Pulmonary artery endothelial cell (primary cell): Measurements from ENCODE around the gene CRNN. TPM values are rescaled to one million over a fixed set of nuclear protein-coding genes. Genes with fewer than 3 reads are reported as not detected.

ENCODE experiments used
- DNase-seq: peaks from one replicate; pipeline ENCODE4 v3.0.0-alpha.2; 2011; ENCODE audit warnings: low read depth, low spot score
- total RNA-seq: library from RNA; depleted of rRNA; stranded (reverse); fragments of >200 nt; gene quantifications from 2 replicates; pipeline ENCODE4 v1.2.3, GENCODE V29; 2014

CRNN gene
- not detected in 2 replicates for total RNA-seq

- DNase-seq = no peak
Observed at GRCh38 chr1:152413909-152414308, at the start of gene CRNN. TSS of gene CRNN (minus strand) at chr1:152414263. CDS start at chr1:152412233, 2,030 bp downstream.

GRCh38 chr1:152462636-152463035 lies 48.6 kb upstream of the CRNN start:
- no peak for DNase-seq

GRCh38 chr1:152461544-152461943 lies 47.5 kb upstream of the CRNN start:
- DNase-seq = peak; percentile 30

GRCh38 chr1:152460529-152460899 lies 46.5 kb upstream of the CRNN start:
- DNase-seq = no peak

GRCh38 chr1:152459596-152460528 lies 45.8 kb upstream of the CRNN start:
- DNase-seq = peak; percentile 24

- DNase-seq = peak; percentile 24
Observed at GRCh38 chr1:152458384-152459185, 44.5 kb upstream of the CRNN start.

- no peak for DNase-seq
Observed at GRCh38 chr1:152457561-152457960, 43.5 kb upstream of the CRNN start.

GRCh38 chr1:152457071-152457470 lies 43.0 kb upstream of the CRNN start:
- no peak for DNase-seq

- DNase-seq = no peak
Observed at GRCh38 chr1:152451254-152451653, 37.2 kb upstream of the CRNN start.

GRCh38 chr1:152449661-152450060 lies 35.6 kb upstream of the CRNN start:
- no peak for DNase-seq

- no peak for DNase-seq
Observed at GRCh38 chr1:152448496-152448895, 34.4 kb upstream of the CRNN start.

- no peak for DNase-seq
Observed at GRCh38 chr1:152448095-152448494, 34.0 kb upstream of the CRNN start.

GRCh38 chr1:152447484-152447883 lies 33.4 kb upstream of the CRNN start:
- no peak for DNase-seq

- DNase-seq = no peak
Observed at GRCh38 chr1:152444045-152444444, 30.0 kb upstream of the CRNN start.

GRCh38 chr1:152442765-152443164 lies 28.7 kb upstream of the CRNN start:
- DNase-seq = no peak

GRCh38 chr1:152442301-152442700 lies 28.2 kb upstream of the CRNN start:
- no peak for DNase-seq

GRCh38 chr1:152441756-152442155 lies 27.7 kb upstream of the CRNN start:
- DNase-seq = no peak

- peak; percentile 17 for DNase-seq
Observed at GRCh38 chr1:152440635-152441471, 26.8 kb upstream of the CRNN start.

GRCh38 chr1:152436593-152437496 lies 22.8 kb upstream of the CRNN start:
- DNase-seq = no peak

GRCh38 chr1:152427458-152427857 lies 13.4 kb upstream of the CRNN start:
- no peak for DNase-seq
